Ectodermal cell (in vitro differentiated cells): Measurements from ENCODE around the gene UBAC2.

ENCODE experiments used
- H3K27ac ChIP-seq: 2 replicates; pipeline ENCODE4 v1.7.0; 2013; ENCODE audit warnings: mild to moderate bottlenecking, low read depth, low read length; ENCODE audit not compliant: insufficient read depth, poor library complexity, severe bottlenecking
- H3K27me3 ChIP-seq: 2 replicates; pipeline ENCODE4 v1.7.0; 2013; ENCODE audit warnings: mild to moderate bottlenecking, low read length; ENCODE audit not compliant: insufficient read depth, control insufficient read depth, poor library complexity, severe bottlenecking
- H3K36me3 ChIP-seq: one replicate; pipeline ENCODE4 v1.7.0; 2013; ENCODE audit warnings: low read length; ENCODE audit not compliant: control insufficient read depth, insufficient read depth
- H3K4me1 ChIP-seq: one replicate; pipeline ENCODE4 v1.7.0; 2013; ENCODE audit warnings: low read length; ENCODE audit not compliant: control insufficient read depth, insufficient read depth
- H3K4me3 ChIP-seq: 2 replicates; pipeline ENCODE4 v1.7.0; 2013; ENCODE audit warnings: low read depth, low read length, control low read depth; ENCODE audit not compliant: insufficient read depth
- H3K9me3 ChIP-seq: 2 replicates; pipeline ENCODE4 v1.7.0; 2013; ENCODE audit warnings: mild to moderate bottlenecking, low read length, moderate library complexity; ENCODE audit not compliant: control insufficient read depth
- WGBS, 2 experiments: methylation state at CpG; one replicate each; pipeline ENCODE4 v1.1.7; 2013; ENCODE audit warnings: missing lambda C conversion rate in 2 of 2; 5-methylcytosine and 5-hydroxymethylcytosine counted together

UBAC2 gene

GRCh38 chr13:99162567-99163361 is 37.9 kb upstream of the UBAC2 start:
- no peaks in the 10 kb centered on the region for H3K9me3 ChIP-seq
- H3K4me1 ChIP-seq, result no peaks in the 10 kb centered on the region
- WGBS, 2 experiments, result 87 to 91% methylated on average over 12 to 13 of the region's 13 CpGs
- no peak overlapping the region for H3K27ac ChIP-seq
- no peaks in the 10 kb centered on the region for H3K36me3 ChIP-seq
- H3K4me3 ChIP-seq, result no peak overlapping the region
- no peaks in the 10 kb centered on the region for H3K27me3 ChIP-seq

GRCh38 chr13:99164226-99164625 is 36.4 kb upstream of the UBAC2 start:
- Histone ChIP-seq H3K27me3 (no peaks in the 10 kb centered on the region), H3K9me3 (no peaks in the 10 kb centered on the region), H3K4me3 (no peak overlapping the region), H3K36me3 (no peaks in the 10 kb centered on the region), H3K27ac (no peak overlapping the region), H3K4me1 (no peaks in the 10 kb centered on the region)
- 88 to 93% methylated on average over 5 of the region's 5 CpGs for WGBS, 2 experiments

GRCh38 chr13:99165753-99166587 is 34.7 kb upstream of the UBAC2 start:
- no peaks in the 10 kb centered on the region for H3K27me3 ChIP-seq
- 92 to 93% methylated on average over 5 of the region's 5 CpGs for WGBS, 2 experiments
- no peaks in the 10 kb centered on the region for H3K36me3 ChIP-seq
- H3K9me3 ChIP-seq, result no peaks in the 10 kb centered on the region
- H3K4me1 ChIP-seq, result no peaks in the 10 kb centered on the region
- no peak overlapping the region for H3K4me3 ChIP-seq
- no peak overlapping the region for H3K27ac ChIP-seq

GRCh38 chr13:99172951-99173350 is 27.7 kb upstream of the UBAC2 start:
- 91 to 93% methylated on average over 18 of the region's 18 CpGs for WGBS, 2 experiments
- no peaks in the 10 kb centered on the region for H3K36me3 ChIP-seq

DNA sequence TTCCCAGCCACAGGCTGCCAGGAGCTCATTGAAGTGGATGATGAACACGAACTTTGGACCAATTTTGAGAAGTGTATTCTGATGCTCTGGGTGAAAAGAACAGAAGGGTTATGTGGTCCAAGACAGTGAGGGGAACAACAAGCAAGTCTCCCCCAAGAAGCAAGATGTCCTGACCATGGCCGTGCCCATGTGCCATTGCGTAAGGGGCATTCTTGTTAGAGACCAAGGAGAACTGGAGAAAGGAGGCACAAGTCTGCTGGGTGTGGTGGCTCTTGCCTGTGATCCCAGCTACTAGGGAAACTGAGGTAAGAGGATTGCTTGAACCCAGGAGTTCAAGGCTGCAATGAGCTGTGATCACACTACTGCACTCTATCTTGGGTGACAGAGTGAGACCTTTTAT is 27.0 kb upstream of the UBAC2 start:
- Histone ChIP-seq H3K27me3 (peaks cover 3% of the 10 kb centered on the region), H3K9me3 (no peaks in the 10 kb centered on the region), H3K36me3 (no peaks in the 10 kb centered on the region), H3K4me3 (no peak overlapping the region), H3K27ac (no peak overlapping the region), H3K4me1 (no peaks in the 10 kb centered on the region)
- 80 to 81% methylated on average over 3 of the region's 3 CpGs for WGBS, 2 experiments

More at GRCh38 chr13:99172951-99173350, 27.7 kb upstream of the UBAC2 start:
- Histone ChIP-seq H3K9me3 (no peaks in the 10 kb centered on the region), H3K27ac (no peak overlapping the region), H3K4me1 (no peaks in the 10 kb centered on the region), H3K27me3 (peaks cover 3% of the 10 kb centered on the region), H3K4me3 (no peak overlapping the region)

DNA sequence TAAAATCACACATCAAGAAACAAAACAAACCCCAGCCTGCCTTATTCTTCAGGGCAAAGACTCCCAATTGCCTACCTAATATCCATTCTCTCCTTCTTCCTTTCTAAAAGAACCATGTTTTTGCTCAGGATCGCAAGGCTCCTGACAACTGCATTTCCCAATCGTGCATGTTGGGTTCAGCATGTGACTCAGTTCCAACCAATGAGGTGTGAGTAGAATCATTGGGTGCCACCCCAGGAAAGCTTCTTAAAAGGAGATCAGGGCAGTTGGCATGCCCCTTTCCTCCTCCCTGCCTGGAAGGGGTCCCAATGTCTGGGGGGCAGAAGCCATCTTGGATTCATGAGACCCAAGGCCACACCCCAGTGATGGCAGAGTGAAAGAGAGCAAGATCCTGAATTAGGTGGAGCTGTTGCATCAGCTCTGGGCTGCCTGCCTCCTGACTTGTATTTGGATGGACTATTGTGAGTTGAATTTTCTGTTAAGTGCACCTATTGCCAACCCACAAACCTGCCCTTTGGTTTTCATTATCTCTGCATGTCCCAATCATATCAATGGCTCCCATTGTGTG is 26.0 kb upstream of the UBAC2 start:
- WGBS, 2 experiments, result 90 to 92% methylated on average over 2 of the region's 2 CpGs
- Histone ChIP-seq H3K27me3 (peaks cover 3% of the 10 kb centered on the region), H3K4me1 (no peaks in the 10 kb centered on the region), H3K36me3 (no peaks in the 10 kb centered on the region), H3K27ac (no peak overlapping the region), H3K4me3 (no peak overlapping the region), H3K9me3 (no peaks in the 10 kb centered on the region)

DNA sequence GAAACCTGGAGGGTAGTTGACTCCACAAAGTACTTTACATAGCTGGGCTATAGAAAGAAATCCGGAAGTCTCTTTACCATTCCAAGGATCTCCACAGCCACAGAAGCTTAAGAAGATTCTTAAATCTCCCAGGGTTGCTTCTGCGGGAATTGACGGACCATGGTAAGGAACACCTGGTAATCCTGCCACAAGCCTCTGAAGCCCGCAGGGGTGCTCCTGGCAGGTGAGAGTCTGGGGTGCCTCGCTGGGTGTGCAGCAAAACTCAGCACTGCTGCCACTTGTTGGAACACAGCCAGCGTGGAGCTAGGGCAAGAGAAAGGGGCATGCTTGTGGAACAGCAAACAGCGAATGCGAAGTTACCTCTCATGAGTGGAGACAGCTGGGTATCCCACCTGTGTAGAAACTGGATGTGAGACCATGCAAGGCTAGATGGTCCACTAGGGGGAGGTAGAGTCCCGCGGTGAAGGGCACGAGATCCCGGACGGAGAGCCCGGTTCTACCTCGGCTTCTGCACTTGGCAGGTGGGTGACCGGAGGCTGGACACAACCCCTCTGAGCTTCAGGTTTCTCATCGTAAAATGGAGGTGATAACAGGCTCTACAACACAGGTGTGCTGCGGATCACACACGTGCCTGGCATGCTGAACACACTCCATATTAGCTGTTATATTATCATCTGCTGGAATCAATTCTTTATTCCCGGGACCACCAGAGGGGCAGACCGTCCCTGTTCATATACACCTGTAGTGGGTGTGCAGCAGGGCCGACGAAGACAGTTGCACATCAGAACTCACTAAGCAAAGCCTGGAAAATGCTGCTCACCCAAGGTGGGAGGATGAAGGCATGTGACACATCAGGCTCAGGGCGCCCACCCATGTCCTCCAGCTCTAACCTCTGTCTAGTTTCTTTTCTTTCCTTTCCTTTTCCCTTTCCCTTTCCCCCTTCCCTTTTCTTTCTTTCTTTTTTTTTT is 24.1 kb upstream of the UBAC2 start:
- Histone ChIP-seq H3K27ac (no peak overlapping the region), H3K9me3 (no peaks in the 10 kb centered on the region)
- 46% methylated on average over 24 of the region's 24 CpGs for WGBS, 2 experiments

DNA sequence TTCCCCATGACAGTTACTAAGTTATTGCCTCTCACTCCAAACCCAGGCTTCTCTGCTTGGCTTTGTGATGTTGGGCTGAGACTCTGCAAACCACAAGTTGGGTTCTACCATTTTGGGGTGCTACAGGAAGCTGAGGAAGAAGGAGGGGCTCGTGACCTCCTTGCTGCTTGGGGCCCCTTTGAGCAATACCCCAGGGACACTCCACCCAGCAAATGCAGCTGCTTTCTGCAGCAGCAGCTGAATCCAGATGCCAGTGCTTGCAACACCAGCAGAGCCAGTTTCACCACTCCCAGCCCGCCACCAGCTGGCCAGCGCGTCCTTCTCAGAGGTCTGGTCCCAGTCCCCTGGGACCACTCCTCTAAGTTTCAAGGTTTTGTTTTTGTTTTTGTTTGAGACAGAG is 22.0 kb upstream of the UBAC2 start:
- Histone ChIP-seq H3K4me3 (no peak overlapping the region), H3K27ac (no peak overlapping the region), H3K9me3 (no peaks in the 10 kb centered on the region), H3K36me3 (no peaks in the 10 kb centered on the region), H3K4me1 (no peaks in the 10 kb centered on the region), H3K27me3 (peaks cover 3% of the 10 kb centered on the region)
- whole genome bisulfite sequencing, 2 experiments, result 89 to 91% methylated on average over 4 of the region's 4 CpGs

More for the DNA sequence above, 24.1 kb upstream of the UBAC2 start:
- Histone ChIP-seq H3K36me3 (no peaks in the 10 kb centered on the region), H3K4me3 (no peak overlapping the region), H3K27me3 (peaks cover 3% of the 10 kb centered on the region), H3K4me1 (no peaks in the 10 kb centered on the region)

DNA sequence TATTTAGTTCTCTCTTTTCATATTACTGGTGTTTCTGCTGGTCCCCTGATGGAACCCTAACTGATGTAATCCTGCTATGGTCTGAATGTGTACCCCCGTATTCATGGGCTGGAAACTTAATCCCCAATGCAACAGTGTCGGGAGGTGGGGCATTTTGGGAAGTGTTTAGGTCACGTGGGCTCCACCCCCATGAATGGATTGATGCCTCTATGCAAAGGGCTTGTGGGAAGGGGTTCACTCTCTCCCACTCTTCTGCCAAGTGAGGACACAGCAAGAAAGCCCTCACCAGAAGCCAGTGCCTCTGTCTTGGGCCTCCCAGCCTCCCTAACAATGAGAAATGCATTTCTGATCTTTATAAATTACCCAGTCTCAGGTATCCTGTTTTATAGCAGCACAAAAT is 21.2 kb upstream of the UBAC2 start:
- Histone ChIP-seq H3K27me3 (peaks cover 3% of the 10 kb centered on the region), H3K27ac (no peak overlapping the region), H3K4me3 (no peak overlapping the region), H3K9me3 (no peaks in the 10 kb centered on the region), H3K4me1 (no peaks in the 10 kb centered on the region), H3K36me3 (no peaks in the 10 kb centered on the region)
- WGBS, 2 experiments, result 78 to 85% methylated on average over 3 of the region's 3 CpGs
